GM21515 (cell line): Measurements from ENCODE around the gene PAX3.

Experiments used
- ATAC-seq: cut with Tn5 transposase; IDR thresholded peaks from one replicate; pipeline ENCODE4 v1.9.1; 2021; ENCODE audit not compliant: unreplicated experiment

The PAX3 gene

GRCh38 chr2:222297600-222297935, 1.2 kb downstream of the PAX3 start:
- no peak for ATAC-seq

- no peak for ATAC-seq
These were observed 1.7 kb downstream of the PAX3 start for GRCh38 chr2:222296911-222297599.

- no peak for ATAC-seq
These were observed 2.5 kb downstream of the PAX3 start for GRCh38 chr2:222296311-222296741.

- no peak for ATAC-seq
These were observed 3.3 kb downstream of the PAX3 start for GRCh38 chr2:222295368-222296062.

GRCh38 chr2:222294996-222295367, 3.8 kb downstream of the PAX3 start:
- no peak for ATAC-seq

- ATAC-seq = no peak
These were observed 4.9 kb downstream of the PAX3 start for GRCh38 chr2:222293660-222294630.

GRCh38 chr2:222292149-222293134, 6.4 kb downstream of the PAX3 start:
- no peak for ATAC-seq

GRCh38 chr2:222291485-222291841, 7.3 kb downstream of the PAX3 start:
- no peak for ATAC-seq

GRCh38 chr2:222290736-222291484, 7.9 kb downstream of the PAX3 start:
- ATAC-seq = no peak

GRCh38 chr2:222290401-222290735, 8.4 kb downstream of the PAX3 start:
- no peak for ATAC-seq

- no peak for ATAC-seq
These were observed 9.3 kb downstream of the PAX3 start for GRCh38 chr2:222289278-222290160.

- no peak for ATAC-seq
These were observed 10.1 kb downstream of the PAX3 start for GRCh38 chr2:222288590-222289277.

- ATAC-seq = no peak
These were observed 10.8 kb downstream of the PAX3 start for GRCh38 chr2:222287862-222288479.

- no peak for ATAC-seq
These were observed 14.3 kb downstream of the PAX3 start for GRCh38 chr2:222284466-222284865.

- no peak for ATAC-seq
These were observed 15.2 kb downstream of the PAX3 start for GRCh38 chr2:222283634-222284033.

GRCh38 chr2:222281506-222281905, 17.3 kb downstream of the PAX3 start:
- ATAC-seq = no peak

GRCh38 chr2:222280795-222281194, 18.0 kb downstream of the PAX3 start:
- ATAC-seq = no peak

- no peak for ATAC-seq
These were observed 26.3 kb downstream of the PAX3 start for GRCh38 chr2:222272446-222273015.
